Fibroblast of villous mesenchyme (primary cell): ENCODE results near the gene C11orf86. TPM values are rescaled to one million over a fixed set of nuclear protein-coding genes. Genes with fewer than 3 reads are reported as not detected.
"Not testable (repeated sequence)": the region's sequence is repeated elsewhere in the genome, so short reads cannot be mapped to it uniquely, and the experiment has no call there.

Experiments
- DNase-seq: peaks from one replicate; pipeline ENCODE4 v3.0.0-alpha.2; 2010; ENCODE audit warnings: low read depth
- H3K4me3 ChIP-seq: 2 replicates; pipeline ENCODE4 v1.5.1; 2011; ENCODE audit warnings: low read depth, mild to moderate bottlenecking, low read length
- CTCF ChIP-seq: IDR thresholded peaks from 2 replicates; pipeline ENCODE4 v1.5.1; 2012; ENCODE audit warnings: low read depth, mild to moderate bottlenecking, low read length; ENCODE audit not compliant: insufficient read depth
- total RNA-seq: library from RNA; depleted of rRNA; stranded (reverse); fragments of >200 nt; gene quantifications from 2 replicates; pipeline ENCODE4 v1.2.3, GENCODE V29; 2012

The C11orf86 gene
- total RNA-seq, 1 donor: not detected

- no peak overlapping the region for H3K4me3 ChIP-seq
- DNase-seq: no peak
- no peak for TF ChIP-seq CTCF
Observed at GRCh38 chr11:66987924-66988637, 13.0 kb downstream of the C11orf86 start.

GRCh38 chr11:66988741-66989140 is 13.6 kb downstream of the C11orf86 start:
- DNase-seq, H3K4me3 ChIP-seq: not testable (repeated sequence)

- not testable (repeated sequence) for H3K4me3 ChIP-seq, DNase-seq
Observed at GRCh38 chr11:66989360-66989759, 14.3 kb downstream of the C11orf86 start.

- DNase-seq: no peak
- TF ChIP-seq CTCF: no peak
- H3K4me3 ChIP-seq: no peak overlapping the region
Observed at GRCh38 chr11:66992041-66992440, 16.9 kb downstream of the C11orf86 start.

- no peak overlapping the region for H3K4me3 ChIP-seq
- TF ChIP-seq CTCF: no peak
- peak; percentile 84 for DNase-seq
Observed at GRCh38 chr11:66996609-66997273, 21.6 kb downstream of the C11orf86 start.

- no peak overlapping the region for H3K4me3 ChIP-seq
- no peak for DNase-seq
- no peak for TF ChIP-seq CTCF
Observed at GRCh38 chr11:66999555-66999954, 24.5 kb downstream of the C11orf86 start.

GRCh38 chr11:67001332-67001731 is 26.2 kb downstream of the C11orf86 start:
- TF ChIP-seq CTCF: no peak
- DNase-seq: no peak
- no peak overlapping the region for H3K4me3 ChIP-seq
